GM13976 (cell line): ENCODE data around the gene PTPRB.

Source experiments
- DNase-seq: peaks from one replicate; pipeline ENCODE4 v3.0.0; 2012; ENCODE audit warnings: low spot score
- in situ Hi-C: fragments of 300-500 bp; cut with MboI; formaldehyde crosslinking; loops from one replicate; pipeline ENCODE4 v1.12.0; 2022; ENCODE audit warnings: low sequenced_read_pairs, mixed read lengths, inconsistent platforms; ENCODE audit not compliant: unreplicated experiment
- TF ChIP-seq, protein P1 (sequence below): IDR thresholded peaks from 2 replicates; pipeline ENCODE4 v1.5.1; 2012; ENCODE audit warnings: borderline replicate concordance, mild to moderate bottlenecking; ENCODE audit not compliant: insufficient read depth; ENCODE audit errors: extremely low read depth, missing control alignments, control extremely low read depth

The PTPRB gene

DNA sequence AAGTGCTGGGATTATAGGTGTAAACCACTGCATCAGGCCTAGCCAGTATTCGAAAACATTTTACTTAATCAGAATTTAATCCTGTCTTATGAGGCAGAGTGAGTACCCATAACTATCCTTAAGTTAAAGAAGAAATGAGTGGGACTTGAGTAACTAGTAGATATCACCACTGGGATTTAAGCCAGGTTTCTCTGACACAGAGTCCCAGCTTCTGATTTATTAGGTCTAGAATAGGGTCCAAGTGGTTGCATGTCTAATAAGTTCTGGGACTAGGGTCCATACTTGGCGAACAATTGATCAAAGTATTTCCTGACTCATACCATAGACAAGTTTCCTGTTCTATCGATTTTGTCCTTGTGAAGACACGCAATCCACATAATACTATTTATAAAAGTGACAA, 18.9 kb downstream of the PTPRB start:
- in situ Hi-C loops = no loop called here
- TF ChIP-seq, protein P1, sequence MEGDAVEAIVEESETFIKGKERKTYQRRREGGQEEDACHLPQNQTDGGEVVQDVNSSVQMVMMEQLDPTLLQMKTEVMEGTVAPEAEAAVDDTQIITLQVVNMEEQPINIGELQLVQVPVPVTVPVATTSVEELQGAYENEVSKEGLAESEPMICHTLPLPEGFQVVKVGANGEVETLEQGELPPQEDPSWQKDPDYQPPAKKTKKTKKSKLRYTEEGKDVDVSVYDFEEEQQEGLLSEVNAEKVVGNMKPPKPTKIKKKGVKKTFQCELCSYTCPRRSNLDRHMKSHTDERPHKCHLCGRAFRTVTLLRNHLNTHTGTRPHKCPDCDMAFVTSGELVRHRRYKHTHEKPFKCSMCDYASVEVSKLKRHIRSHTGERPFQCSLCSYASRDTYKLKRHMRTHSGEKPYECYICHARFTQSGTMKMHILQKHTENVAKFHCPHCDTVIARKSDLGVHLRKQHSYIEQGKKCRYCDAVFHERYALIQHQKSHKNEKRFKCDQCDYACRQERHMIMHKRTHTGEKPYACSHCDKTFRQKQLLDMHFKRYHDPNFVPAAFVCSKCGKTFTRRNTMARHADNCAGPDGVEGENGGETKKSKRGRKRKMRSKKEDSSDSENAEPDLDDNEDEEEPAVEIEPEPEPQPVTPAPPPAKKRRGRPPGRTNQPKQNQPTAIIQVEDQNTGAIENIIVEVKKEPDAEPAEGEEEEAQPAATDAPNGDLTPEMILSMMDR = no peak
- DNase-seq = no peak

DNA sequence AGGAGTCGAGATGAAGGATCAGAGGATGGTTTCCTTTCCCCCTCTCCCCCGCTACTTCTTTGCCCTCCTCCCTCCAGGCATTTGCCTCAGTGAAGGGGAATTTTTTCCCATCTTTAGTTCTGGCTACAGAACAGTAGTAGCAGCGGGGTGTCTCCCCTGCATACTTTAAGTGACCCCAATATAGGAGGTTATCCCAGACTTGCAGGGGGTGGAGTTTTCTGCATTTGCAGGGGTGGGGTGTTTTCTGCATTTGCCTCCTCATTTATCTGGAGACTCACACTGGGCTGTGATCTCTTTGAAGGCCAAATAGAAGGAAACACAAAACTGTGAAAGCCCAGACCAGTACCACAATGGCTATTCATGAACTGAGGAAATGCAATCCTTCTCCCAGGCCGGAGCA, 19.8 kb downstream of the PTPRB start:
- TF ChIP-seq, protein P1 = no peak
- in situ Hi-C loops = no loop called here
- no peak for DNase-seq

DNA sequence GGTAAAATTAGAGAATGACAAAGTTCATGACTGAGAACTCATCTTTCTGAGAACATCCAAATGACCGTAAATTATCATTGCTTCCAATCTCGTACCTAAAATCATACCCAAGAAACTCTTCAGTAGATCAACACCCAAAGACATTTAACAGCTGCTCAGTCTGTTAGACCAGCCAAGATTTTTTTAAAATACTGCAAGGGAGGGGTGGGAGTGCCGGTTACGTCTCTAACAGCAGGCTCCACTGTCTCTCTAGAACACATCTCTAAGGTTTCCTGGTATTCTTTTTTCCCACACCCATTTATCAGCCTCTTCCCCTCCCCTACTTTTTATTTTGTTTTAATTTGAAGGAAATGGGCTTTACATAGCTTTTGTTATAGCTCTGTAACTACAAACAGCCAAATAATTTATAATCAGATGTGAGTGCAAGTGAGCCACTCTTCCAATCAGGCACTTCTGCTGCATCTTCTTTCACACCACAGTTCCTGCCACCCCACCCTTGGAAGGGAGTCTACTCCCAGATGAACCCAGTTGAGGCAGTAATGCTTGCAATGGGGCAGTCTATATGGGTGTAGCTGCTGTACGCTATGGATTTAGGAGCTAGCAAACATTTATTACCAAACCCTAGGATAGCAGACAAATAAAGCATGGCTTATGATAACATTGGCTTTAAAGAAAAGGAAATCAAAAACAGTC, 21.9 kb downstream of the PTPRB start:
- DNase-seq = no peak
- TF ChIP-seq, protein P1 = no peak
- in situ Hi-C loops = no loop called here

DNA sequence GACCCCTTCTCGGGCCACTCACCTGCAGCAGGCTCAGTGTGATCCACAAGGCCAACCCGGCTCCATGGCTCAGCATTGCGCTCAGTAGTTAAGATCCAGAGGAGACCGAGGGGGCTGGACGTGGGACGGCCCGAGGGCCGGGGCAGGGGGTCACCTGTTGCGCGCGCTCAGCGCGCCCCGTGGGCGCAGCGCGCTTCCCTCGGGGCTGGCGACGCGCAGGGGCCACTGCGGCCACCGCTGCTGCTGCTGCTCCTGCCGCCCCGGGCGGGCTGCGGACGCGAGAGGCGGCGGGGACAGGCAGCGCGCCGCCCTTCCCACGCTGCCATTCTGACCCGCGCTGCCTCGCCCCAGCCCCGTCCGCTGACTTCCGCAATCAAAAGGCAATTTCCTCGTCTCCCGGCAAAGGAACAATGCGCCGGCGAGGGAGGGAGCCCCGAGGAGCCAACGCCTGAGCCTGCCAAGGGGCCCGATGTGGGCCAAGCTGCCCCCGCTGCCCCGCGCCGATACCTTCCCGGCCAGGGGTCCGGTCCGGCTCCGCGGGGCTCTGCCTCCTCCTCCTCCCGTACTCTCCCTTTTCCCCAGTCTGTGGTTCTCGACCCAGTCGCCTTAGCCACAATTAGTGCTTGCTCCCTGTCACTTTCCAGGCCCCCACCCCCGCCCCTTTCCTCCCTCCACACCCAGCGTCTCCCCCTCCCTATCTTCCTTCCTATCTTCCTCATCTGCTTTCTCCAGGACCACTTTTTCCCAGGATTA, 27.3 kb downstream of the PTPRB start:
- DNase-seq = peak; percentile 29
- in situ Hi-C loops = no loop called here
- TF ChIP-seq, protein P1 = no peak

DNA sequence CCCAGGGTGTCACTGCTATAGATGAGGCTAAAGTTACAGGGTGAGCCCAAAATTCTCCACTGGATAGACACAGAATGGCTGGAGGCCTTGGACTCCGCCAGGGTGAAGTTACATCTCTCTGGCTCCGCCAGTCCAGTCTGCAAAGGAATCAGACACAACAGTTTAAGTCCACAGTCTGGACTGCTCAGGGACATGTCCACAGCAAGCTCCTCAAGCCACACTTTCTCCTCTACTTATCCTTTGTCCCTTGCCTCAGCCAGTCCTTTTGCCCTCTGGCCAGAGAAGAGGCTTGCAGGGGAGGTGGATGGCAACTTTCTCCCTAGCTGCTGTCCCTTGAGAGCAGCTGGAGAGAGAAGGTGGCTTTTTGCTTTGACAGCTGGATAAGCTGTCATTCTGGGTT, 28.0 kb downstream of the PTPRB start:
- in situ Hi-C loops = no loop called here
- DNase-seq = no peak
- TF ChIP-seq, protein P1 = no peak

DNA sequence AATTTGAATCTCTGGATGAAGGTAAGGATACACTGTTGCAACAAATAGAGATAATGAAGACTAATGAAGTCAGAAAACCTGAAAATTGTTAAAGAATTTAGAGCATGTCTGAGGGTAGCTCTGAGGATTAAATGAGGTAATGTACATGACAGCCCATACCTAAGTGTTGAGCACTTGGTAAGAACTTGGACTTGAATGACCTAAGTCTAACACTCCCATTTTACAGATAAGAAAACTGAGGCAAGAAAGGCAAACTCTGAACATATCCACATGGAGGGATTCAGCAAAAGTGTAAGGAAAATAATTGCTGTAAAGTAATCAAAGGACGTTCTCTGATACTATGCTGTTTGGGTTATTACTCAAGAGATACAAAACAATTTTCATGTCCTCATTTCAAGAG, 29.0 kb downstream of the PTPRB start:
- DNase-seq = no peak
- in situ Hi-C loops = no loop called here
- TF ChIP-seq, protein P1 = no peak
